ENCODE data around the gene RNASE7.

The RNASE7 gene

GRCh38 chr14:21068521-21069387 lies 26.6 kb downstream of the RNASE7 start:
- TF ChIP-seq CTCF (IDR thresholded peaks at IDR 0.05; ENCODE audit: control insufficient read depth, extremely low read depth, insufficient read depth) = peak; percentile 49
- no peak overlapping the region for H3K4me3 ChIP-seq (ENCODE audit: low read depth, low read length)
- no peak for DNase-seq (ENCODE audit: low read depth)

GRCh38 chr14:21069388-21070082 lies 27.4 kb downstream of the RNASE7 start:
- no peak for TF ChIP-seq CTCF (IDR thresholded peaks at IDR 0.05; ENCODE audit: control insufficient read depth, extremely low read depth, insufficient read depth)
- peak overlapping the region; percentile 51 for H3K4me3 ChIP-seq (ENCODE audit: low read depth, low read length)
- DNase-seq (ENCODE audit: low read depth) = no peak

GRCh38 chr14:21070083-21070609 lies 28.0 kb downstream of the RNASE7 start, which contains the start of gene ARHGEF40:
Gene ARHGEF40, plus strand, starts transcription at chr14:21070304. Its CDS starts 93 bp downstream, at chr14:21070397.
- DNase-seq (ENCODE audit: low read depth) = no peak
- TF ChIP-seq CTCF (IDR thresholded peaks at IDR 0.05; ENCODE audit: control insufficient read depth, extremely low read depth, insufficient read depth) = no peak

GRCh38 chr14:21070610-21071224 lies 28.6 kb downstream of the RNASE7 start:
- DNase-seq (ENCODE audit: low read depth) = no peak
- H3K4me3 ChIP-seq (ENCODE audit: low read depth, low read length) = peak overlapping the region; percentile 66
- TF ChIP-seq CTCF (IDR thresholded peaks at IDR 0.05; ENCODE audit: control insufficient read depth, extremely low read depth, insufficient read depth) = peak; percentile 7; the same call in 1 of the 2 replicates

More at GRCh38 chr14:21070083-21070609, 28.0 kb downstream of the RNASE7 start, which contains the start of gene ARHGEF40:
- peak within 1 kb of the TSS; percentile 66 for H3K4me3 ChIP-seq (ENCODE audit: low read depth, low read length)

GRCh38 chr14:21071225-21072030 lies 29.3 kb downstream of the RNASE7 start:
- peak overlapping the region; percentile 66 for H3K4me3 ChIP-seq (ENCODE audit: low read depth, low read length)
- TF ChIP-seq CTCF (IDR thresholded peaks at IDR 0.05; ENCODE audit: control insufficient read depth, extremely low read depth, insufficient read depth) = no peak
- DNase-seq (ENCODE audit: low read depth) = no peak

GRCh38 chr14:21072031-21072473 lies 29.9 kb downstream of the RNASE7 start:
- no peak overlapping the region for H3K4me3 ChIP-seq (ENCODE audit: low read depth, low read length)
- no peak for DNase-seq (ENCODE audit: low read depth)

More at GRCh38 chr14:21072031-21072473, 29.9 kb downstream of the RNASE7 start:
- no peak for TF ChIP-seq CTCF (IDR thresholded peaks at IDR 0.05; ENCODE audit: control insufficient read depth, extremely low read depth, insufficient read depth)

Measured in LNCaP clone FGC (cell line).